H1 (cell line): ENCODE measurements around the gene RAB29. TPM values are rescaled to one million over a fixed set of nuclear protein-coding genes. Genes with fewer than 3 reads are reported as not detected.

Source experiments
- EGR1 ChIP-seq: IDR thresholded peaks from 2 replicates; pipeline ENCODE4 v1.6.1; 2011; ENCODE audit warnings: low read depth, low read length, borderline replicate concordance
- HDAC2 ChIP-seq, 2 experiments: fragments of 300-600 bp in 1 of 2; sonication (generic) in 1 of 2; IDR thresholded peaks; 2 replicates each; pipeline ENCODE4 v1.6.1; 2011 to 2012; ENCODE audit warnings: low read depth in 2 of 2, low read length in 2 of 2, mild to moderate bottlenecking in 2 of 2, moderate library complexity in 2 of 2, borderline replicate concordance in 1 of 2, inconsistent platforms in 1 of 2
- RAD21 ChIP-seq, 2 experiments: IDR thresholded peaks in 1 of 2; conservative IDR thresholded peaks in 1 of 2; 2 replicates each; pipeline ENCODE4 v1.6.1; 2011; ENCODE audit warnings: low read depth in 2 of 2, low read length in 2 of 2, improper control_type of control experiment in 1 of 2, inconsistent platforms in 1 of 2, mild to moderate bottlenecking in 1 of 2, moderate library complexity in 1 of 2
- polyA plus RNA-seq, 7 experiments: library from polyadenylated mRNA; depleted of rRNA in 3 of 7; stranded (reverse) in 5 of 7; unstranded in 2 of 7; fragments of >200 nt in 5 of 7; fragments of 200-250 nt in 2 of 7; gene quantifications; 1 replicate in 5 of 7; 2 replicates in 1 of 7; 4 replicates in 1 of 7; pipeline versions ENCODE4 v1.2.1 to v1.2.3, GENCODE V29; 2011 to 2013; ENCODE audit warnings: missing spikeins in 2 of 7, mixed read lengths in 2 of 7
- total RNA-seq: library from RNA; stranded (reverse); fragmentation: NEBNext Ultra II Directional; extraction: Animal tissue kit (Norgen Biotek cat#: 25700); gene quantifications from 2 replicates; pipeline ENCODE4 v1.2.1, GENCODE V29; 2021
- TF ChIP-seq, protein P1 (sequence below): IDR thresholded peaks from 2 replicates; pipeline ENCODE4 v1.6.1; 2011; ENCODE audit warnings: low read depth, mild to moderate bottlenecking, low read length; ENCODE audit not compliant: insufficient read depth

The RAB29 gene
- total and polyA plus RNA-seq, 2 of the 8 experiments (the other 6 are each of a cell fraction or from before 2014, with no cell fraction given) = 10.1 to 17.3 TPM

DNA sequence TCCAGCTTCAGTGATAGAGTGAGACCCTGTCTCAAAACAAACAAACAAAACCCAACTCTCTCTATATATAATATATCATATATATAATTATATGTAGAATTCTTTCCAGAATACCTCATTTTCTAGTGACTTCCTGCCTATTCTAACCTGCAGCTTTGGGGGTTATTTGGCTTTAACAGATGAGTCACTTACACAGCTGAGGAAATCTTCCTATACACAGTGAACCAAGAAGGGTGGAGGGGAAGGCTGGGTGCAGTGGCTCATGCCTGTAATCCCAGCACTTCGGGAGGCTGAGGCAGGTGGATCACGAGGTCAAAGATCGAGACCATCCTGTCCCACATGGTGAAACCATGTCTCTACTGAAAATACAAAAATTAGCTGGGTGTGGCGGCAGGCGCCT lies 9.2 kb downstream of the RAB29 start (continued):
- TF ChIP-seq RAD21 (IDR thresholded peaks at IDR 0.05 in 1 of 2, conservative IDR thresholded peaks at IDR 0.05 in 1 of 2; ENCODE audit: low read depth in 2 of 2, low read length in 2 of 2) = no peak
- no peak for TF ChIP-seq EGR1
- TF ChIP-seq, protein P1, sequence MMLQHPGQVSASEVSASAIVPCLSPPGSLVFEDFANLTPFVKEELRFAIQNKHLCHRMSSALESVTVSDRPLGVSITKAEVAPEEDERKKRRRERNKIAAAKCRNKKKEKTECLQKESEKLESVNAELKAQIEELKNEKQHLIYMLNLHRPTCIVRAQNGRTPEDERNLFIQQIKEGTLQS = no peak
- TF ChIP-seq HDAC2 (IDR thresholded peaks at IDR 0.05; ENCODE audit: borderline replicate concordance in 1 of 2, low read depth in 2 of 2, low read length in 2 of 2) = no peak
